NOMO-1 (cell line): ENCODE measurements around the gene CAPN9.

Source experiments
- DNase-seq, 2 experiments: peaks; one replicate each; lab custom pipeline; 2025; ENCODE audit not compliant: unreplicated experiment in 2 of 2; lab: John Stamatoyannopoulos, UW

The CAPN9 gene

DNA sequence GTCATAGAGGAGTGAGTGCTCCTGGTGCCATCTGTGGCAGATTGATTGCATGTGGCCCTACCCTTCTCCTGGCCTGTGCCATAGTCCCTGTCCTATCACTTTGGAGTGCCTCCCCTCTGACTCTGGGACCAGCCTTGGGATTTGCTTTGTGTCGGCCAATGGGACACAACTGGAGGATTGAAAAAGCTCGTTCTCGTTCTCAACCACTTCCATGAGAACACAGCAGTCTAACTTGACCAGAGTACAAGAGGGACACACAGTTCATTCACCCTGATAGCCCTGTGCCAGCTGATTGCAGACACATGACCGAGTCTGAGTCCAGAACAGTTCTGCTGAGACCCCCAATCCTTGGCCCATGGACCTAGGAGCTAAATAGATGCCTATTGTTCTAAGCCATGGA lies 73.4 kb downstream of the CAPN9 start:
- DNase-seq, result no peak

- no peak for DNase-seq
Measured at GRCh38 chr1:230821346-230821745, 74.2 kb downstream of the CAPN9 start.

DNA sequence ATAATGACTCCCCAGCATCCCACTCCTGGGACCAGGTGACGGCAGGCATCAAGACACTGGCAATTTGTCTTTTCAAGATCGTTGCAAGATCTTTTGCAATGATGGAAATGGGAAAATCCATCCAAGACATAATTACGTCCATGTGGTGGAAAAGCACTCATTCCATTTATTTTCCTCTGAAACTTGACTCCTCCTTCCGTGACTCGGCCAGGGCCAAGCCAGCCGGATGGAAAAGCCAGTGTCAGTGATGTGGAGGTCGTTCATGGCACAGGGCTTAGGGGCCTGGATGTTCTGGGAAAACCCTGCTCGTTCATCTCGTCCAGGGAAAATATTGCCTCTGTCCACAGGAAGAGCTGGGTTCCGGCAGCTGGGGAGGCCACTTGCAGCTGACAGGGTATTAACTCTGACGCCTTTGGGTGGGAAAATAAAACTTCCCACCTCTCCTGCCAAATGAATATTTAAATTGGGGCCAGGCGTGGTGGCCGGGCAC lies 74.9 kb downstream of the CAPN9 start:
- no peak for DNase-seq

GRCh38 chr1:230823426-230823825 lies 76.2 kb downstream of the CAPN9 start:
- no peak for DNase-seq

GRCh38 chr1:230823931-230824381 lies 76.8 kb downstream of the CAPN9 start:
- DNase-seq, result no peak

DNA sequence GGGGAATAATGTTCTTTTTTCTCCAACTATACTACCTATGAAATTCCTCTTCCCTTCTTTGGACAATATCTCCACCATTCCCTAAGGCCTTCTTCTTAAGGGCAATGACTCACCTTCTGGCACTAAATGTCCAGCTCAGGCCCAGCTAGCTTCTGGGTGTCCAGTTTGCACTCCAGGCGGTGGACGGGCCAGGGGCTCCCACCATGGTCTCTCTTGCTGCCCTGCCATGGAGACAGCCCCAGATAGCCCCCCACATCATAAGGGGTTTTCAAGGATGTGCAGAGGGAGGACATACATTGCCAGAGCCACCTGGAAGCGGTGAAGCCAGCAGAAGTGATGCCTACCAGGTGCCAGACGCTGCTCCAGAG lies 77.3 kb downstream of the CAPN9 start:
- no peak for DNase-seq

DNA sequence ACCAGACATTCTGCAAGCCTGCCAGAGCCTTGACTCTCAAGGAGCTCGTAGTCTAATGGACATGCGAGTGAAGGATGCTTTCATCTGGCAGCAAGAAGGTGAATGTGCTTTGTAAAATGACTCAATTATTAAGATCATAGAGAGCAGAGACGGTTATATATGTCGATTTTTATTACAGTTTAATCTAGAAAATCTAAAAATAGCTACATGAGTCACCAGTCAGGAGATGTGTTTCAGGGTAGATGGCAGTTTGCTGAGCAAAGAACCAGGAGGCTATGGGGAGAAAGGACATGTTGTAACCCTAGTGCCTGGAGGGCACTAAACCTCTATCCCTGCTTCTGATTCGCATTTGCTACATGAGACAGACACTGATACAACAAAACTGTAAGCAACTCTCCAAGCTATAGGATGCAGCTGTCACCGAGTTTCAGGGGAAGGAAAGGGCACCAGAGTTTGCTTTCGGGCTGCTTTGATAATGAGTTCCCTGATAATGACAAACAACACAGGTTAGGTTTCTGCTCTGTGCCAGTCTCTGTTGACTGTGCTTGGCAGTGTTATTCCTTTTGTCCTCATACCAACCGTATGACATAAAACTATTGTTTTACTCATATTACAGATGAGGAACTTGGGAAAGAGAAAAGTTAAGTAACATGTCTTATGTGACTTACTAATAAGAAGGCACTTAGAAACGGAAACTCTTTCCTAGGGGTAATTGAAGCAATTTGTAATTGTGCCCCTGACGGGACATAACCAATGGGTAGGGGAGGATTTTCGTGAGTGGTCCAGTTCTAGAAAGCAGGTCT lies 77.9 kb downstream of the CAPN9 start:
- peak; percentile 55 to 85 for DNase-seq

DNA sequence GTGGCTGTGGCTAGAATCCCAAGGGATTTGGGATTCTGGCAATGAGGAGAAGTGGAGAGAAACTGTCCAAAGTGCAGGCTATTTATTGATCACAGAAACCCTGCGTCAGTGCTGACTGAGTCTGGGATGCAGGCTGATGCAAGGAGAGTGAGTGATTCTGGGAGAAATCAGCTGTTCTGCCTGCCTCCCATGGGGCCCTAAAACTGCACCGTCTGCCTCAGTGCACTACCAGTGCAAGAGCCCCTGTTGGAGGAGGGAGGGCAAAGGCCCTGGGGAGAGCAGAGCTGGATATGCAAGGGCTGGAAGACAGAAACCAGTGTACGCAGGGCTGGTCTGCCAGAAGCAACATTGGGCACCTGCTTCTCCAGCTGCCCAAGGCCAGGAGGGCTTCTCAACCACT lies 78.6 kb downstream of the CAPN9 start:
- no peak for DNase-seq

DNA sequence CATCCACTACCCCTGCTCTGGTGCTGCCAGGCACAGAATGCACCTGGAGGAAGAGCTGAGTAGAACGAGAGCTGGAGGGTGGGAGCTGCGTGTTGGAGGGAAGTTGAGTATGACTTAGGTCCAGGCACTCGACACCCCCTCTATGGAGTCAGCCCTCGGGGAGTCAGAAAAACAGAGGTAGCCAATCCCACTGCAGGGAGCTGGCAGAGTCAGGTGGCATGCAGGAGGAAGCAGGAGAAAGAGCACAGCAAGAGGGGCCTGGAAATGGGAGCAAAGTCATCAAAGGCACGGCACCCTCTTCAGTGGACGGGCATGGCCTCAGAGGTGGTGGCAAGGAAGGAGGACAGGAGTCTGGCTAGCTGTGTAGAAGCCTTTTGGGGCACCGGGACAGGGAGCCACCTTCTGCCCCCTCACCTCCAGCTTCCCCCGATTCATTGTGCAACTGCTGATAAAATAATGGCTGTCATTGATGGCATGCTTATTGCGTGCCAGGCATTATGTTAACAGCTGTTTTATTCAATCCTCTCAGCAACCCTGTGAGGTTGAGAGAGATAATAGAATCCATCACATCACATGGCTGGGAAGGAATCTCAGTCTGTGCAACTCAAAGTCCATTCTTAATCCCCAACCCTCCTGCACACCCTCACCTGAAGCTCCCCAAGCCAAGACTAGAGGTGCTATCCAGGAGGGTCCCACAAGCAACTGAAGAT lies 79.1 kb downstream of the CAPN9 start:
- no peak for DNase-seq

DNA sequence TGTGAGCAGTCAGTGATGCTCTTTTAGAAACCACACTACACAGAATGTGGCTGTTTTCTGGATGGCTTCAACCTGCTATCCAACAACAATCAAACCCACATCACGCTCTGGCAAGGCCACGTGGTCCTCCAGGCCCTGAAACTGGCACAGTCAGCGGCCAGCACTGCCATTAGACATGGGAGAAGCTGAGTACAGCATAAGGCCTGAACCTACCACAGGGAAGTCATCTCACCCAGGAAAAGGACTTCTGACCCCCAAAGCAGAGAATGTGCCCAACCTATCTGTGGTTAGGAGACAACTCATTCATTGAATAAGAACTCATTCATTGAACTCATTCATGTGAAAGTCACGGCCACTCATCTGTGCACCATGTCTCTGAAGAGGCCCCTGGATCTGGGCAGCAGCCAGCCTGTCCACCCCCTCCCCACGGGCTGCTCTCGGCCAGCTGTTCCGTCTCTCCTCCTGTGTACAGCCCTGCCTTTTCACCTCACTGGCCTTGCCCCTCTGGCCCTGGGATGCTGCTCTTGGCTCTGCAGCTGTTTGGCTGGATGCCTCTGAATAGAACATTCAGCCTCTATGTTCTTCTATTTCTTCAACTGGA lies 80.0 kb downstream of the CAPN9 start:
- no peak for DNase-seq

- DNase-seq, result no peak
Measured at GRCh38 chr1:230827801-230828200, 80.6 kb downstream of the CAPN9 start.

DNA sequence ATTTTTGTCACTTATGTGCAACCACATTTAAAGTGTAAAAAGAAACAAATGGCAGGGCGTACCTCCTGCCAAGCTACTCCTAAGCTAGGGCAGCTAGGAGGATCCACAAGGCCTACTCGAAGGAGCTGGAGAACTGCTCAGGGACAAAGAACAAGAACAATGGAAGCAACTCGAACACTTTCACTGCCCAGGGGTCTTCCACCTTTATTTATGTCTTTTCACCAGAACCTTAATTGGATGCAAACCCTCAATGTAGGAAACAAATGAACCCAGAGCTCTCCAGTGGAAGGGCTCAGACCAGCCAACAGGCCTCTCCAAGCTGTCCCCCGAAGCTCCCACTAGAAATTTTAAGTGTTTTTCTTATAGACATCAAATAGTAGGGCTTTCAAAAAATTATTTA lies 81.2 kb downstream of the CAPN9 start:
- DNase-seq, result no peak

DNA sequence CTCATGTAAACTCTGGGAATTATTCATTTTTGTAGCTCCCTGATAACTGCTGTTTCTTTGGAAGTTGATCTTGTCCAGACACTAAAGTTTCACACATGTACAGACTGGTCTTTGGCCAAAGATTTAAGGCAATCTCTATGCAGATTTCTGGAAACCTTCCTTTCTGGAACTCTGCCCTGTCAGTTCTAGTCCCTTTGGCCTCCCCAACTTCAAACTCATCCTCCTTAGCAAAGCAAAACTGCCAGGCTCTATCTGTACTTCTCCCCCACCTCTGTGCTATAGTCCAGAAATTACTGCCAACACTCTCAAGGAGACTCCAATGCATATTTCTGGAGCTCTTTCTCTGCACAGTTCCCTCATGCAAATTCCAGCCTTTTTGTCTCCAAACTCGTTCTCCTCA lies 84.6 kb downstream of the CAPN9 start:
- DNase-seq, result no peak

GRCh38 chr1:230832476-230832875 lies 85.3 kb downstream of the CAPN9 start:
- DNase-seq, result no peak

GRCh38 chr1:230833511-230833910 lies 86.3 kb downstream of the CAPN9 start:
- DNase-seq, result no peak

DNA sequence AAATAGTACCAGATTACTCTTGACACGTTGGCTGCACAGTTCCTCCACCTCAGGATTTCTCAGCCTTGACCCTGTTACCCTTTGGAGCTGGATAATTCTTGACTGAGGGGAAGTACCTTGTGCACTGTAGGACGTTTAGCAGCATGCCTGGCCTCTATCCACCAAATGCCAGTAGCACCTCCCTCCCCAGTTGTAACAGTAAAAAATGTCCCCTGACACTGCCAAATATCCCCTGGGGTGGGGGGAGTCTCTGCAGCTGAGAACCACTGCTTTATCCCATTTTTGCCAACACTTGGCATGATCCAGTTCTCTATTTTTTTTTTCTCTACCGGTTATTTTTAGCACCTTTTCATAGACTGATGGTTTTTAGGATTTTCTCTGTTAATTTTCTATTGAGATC lies 87.1 kb downstream of the CAPN9 start:
- DNase-seq, result no peak

DNA sequence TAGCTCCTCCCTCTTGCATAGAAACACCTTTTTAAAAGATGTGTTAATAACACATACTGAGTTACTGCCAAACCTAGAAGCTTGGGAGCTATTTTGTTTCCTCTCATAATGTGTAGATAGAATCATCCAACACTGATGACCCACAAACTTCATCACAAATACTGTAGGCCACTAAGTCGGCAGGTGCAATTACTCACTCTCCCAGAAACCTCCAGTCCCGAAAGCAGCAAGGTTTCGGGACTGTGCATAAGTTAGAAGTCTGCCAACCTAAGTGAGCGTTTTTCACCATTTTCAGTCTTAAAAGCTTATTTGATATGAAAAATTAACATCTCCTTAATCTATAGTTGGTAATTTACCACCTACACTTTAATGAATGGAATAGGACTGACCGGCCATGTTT lies 89.2 kb downstream of the CAPN9 start:
- DNase-seq, result no peak

- no peak for DNase-seq
Measured at GRCh38 chr1:230836793-230837192, 89.6 kb downstream of the CAPN9 start.

DNA sequence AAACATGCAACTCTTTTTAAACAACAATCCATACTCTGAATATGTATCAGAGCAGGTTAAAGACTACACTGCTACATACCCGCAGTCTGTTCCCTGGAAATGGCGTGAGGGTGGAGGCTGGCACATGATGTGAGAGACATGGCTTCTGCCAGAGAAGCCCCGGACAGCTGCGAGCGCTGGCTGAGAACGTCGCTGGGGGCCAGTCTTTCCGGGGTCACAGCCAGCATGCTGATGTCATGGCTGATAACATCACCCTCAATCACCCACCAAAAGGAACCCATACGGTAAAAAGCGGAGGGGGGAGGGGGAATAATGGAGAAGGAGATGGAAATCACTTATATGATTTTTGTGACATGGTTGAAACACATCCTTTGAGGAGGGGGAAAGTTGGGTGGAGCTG lies 92.0 kb downstream of the CAPN9 start:
- DNase-seq, result no peak

GRCh38 chr1:230842801-230843200 lies 95.6 kb downstream of the CAPN9 start:
- DNase-seq, result no peak

GRCh38 chr1:230843503-230844309 lies 96.5 kb downstream of the CAPN9 start:
- no peak for DNase-seq
